Calu3 (cell line): ENCODE data around the gene CDK13. TPM values are rescaled to one million over a fixed set of nuclear protein-coding genes. Genes with fewer than 3 reads are reported as not detected.
A peak's percentile ranks its signal among the peaks of the same experiment; 100 is the strongest.

Source experiments
- BruUV-seq: library from RNA; stranded (reverse); fragments of 400-500 nt; replicated peaks from 2 replicates; lab custom pipeline; 2021; lab: Mats Ljungman, UMichigan
- CTCF ChIA-PET: fragments of 300-600 bp; sonication (Branson Sonifier 250); formaldehyde crosslinking; loops from one replicate; lab custom pipeline; 2022; ENCODE audit warnings: antibody characterized with exemption; lab: Charles Lee
- DNase-seq: peaks from one replicate; pipeline ENCODE4 v3.0.0; 2022
- H3K27ac Mint-ChIP-seq: one replicate; pipeline ENCODE4 v1.8.0; 2022; ENCODE audit warnings: mixed read lengths; ENCODE audit not compliant: unreplicated experiment
- H3K27me3 Mint-ChIP-seq: one replicate; pipeline ENCODE4 v1.8.0; 2022; ENCODE audit warnings: mixed read lengths; ENCODE audit not compliant: unreplicated experiment
- H3K36me3 Mint-ChIP-seq: one replicate; pipeline ENCODE4 v1.8.0; 2022; ENCODE audit warnings: mild to moderate bottlenecking, moderate library complexity, mixed read lengths; ENCODE audit not compliant: insufficient read depth, unreplicated experiment
- H3K4me1 Mint-ChIP-seq: one replicate; pipeline ENCODE4 v1.8.0; 2022; ENCODE audit warnings: mild to moderate bottlenecking, low read depth, mixed read lengths; ENCODE audit not compliant: unreplicated experiment
- H3K4me3 Mint-ChIP-seq: one replicate; pipeline ENCODE4 v1.8.0; 2022; ENCODE audit warnings: mild to moderate bottlenecking, low read depth, moderate library complexity, mixed read lengths; ENCODE audit not compliant: unreplicated experiment
- H3K9me3 Mint-ChIP-seq: one replicate; pipeline ENCODE4 v1.8.0; 2022; ENCODE audit warnings: low read depth, mixed read lengths; ENCODE audit not compliant: unreplicated experiment
- intact Hi-C: fragments of 100-400 bp; cut with micrococcal nuclease; formaldehyde crosslinking; loops from one replicate; pipeline ENCODE4 v1.10.0; 2022; ENCODE audit not compliant: unreplicated experiment
- total RNA-seq: library from RNA; stranded (reverse); gene quantifications from 2 replicates; pipeline ENCODE4 v1.2.3, GENCODE V29; 2022
- TF ChIP-seq, protein P1 (sequence below): fragments of 200-600 bp; IDR thresholded peaks from one replicate; pipeline ENCODE4 v1.8.0; 2022; ENCODE audit warnings: antibody characterized with exemption; ENCODE audit not compliant: unreplicated experiment

The CDK13 gene
- total RNA-seq, 1 experiment from 2014 or later, result 86.7 TPM

DNA sequence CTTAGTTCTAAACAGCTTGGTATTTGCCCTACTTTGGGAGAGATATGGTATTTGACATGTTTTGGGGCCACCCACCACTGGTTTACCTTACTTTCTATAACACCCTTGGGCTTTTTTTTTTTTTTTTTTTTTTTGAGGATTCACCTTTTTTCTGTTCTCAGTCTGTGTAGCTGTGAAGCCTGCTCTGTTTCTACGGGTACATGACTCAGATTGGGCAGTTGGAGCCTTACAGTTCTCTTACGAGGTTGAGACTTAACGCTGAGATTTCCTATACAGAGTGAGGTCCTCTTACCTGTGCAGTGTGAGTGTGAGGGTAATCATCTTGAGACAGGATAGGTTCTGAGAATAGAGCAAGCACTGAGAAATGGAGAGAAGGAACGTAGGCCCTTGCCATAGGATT lies 77.5 kb downstream of the CDK13 start:
- CTCF ChIA-PET, result interaction anchor here (0.7 kb wide), 2 partner anchors 20 to 1240 kb away, joined by 3 to 4 read pairs; no protein-coding TSS in a partner anchor
- Mint-ChIP-seq H3K4me3 (no peak overlapping the region), H3K9me3 (no peaks in the 10 kb centered on the region), H3K36me3 (peaks cover 29% of the 10 kb centered on the region), H3K4me1 (peaks cover 10% of the 10 kb centered on the region), H3K27ac (no peak overlapping the region), H3K27me3 (no peaks in the 10 kb centered on the region)
- intact Hi-C loops, result no loop called here
- no TSS peak for BruUV-seq
- TF ChIP-seq, protein P1, sequence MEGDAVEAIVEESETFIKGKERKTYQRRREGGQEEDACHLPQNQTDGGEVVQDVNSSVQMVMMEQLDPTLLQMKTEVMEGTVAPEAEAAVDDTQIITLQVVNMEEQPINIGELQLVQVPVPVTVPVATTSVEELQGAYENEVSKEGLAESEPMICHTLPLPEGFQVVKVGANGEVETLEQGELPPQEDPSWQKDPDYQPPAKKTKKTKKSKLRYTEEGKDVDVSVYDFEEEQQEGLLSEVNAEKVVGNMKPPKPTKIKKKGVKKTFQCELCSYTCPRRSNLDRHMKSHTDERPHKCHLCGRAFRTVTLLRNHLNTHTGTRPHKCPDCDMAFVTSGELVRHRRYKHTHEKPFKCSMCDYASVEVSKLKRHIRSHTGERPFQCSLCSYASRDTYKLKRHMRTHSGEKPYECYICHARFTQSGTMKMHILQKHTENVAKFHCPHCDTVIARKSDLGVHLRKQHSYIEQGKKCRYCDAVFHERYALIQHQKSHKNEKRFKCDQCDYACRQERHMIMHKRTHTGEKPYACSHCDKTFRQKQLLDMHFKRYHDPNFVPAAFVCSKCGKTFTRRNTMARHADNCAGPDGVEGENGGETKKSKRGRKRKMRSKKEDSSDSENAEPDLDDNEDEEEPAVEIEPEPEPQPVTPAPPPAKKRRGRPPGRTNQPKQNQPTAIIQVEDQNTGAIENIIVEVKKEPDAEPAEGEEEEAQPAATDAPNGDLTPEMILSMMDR, result no peak
- DNase-seq, result no peak

DNA sequence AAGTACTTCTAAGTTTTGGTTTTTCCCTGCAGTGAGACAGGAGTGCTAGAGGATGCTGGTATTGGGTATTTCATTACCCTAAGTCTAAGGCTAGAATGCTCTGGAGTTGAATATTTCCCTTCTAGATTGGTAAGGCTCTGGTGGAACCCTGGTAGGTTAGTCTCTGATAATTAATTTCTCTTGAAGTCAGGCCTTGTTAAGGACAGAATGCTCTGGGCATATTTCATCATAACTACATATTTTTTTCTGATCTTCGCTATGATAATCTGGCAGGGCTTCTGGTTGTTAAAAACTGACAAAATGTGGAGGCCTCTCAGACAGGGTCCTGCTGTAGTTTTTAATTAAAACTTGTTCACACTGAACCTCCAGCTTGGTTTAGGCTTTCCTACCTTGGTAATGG lies 83.8 kb downstream of the CDK13 start:
- TF ChIP-seq, protein P1, result no peak
- CTCF ChIA-PET, result interaction anchor here (0.6 kb wide), 1 partner anchor 150 kb away, joined by 6 read pairs; no protein-coding TSS in a partner anchor
- peak overlapping the region; percentile 2 for H3K27ac Mint-ChIP-seq
- BruUV-seq, result no TSS peak
- H3K9me3 Mint-ChIP-seq, result peaks cover 4% of the 10 kb centered on the region
- peaks cover 11% of the 10 kb centered on the region for H3K36me3 Mint-ChIP-seq
- intact Hi-C loops, result no loop called here
- no peak for DNase-seq
- H3K27me3 Mint-ChIP-seq, result no peaks in the 10 kb centered on the region
- H3K4me1 Mint-ChIP-seq, result peaks cover 7% of the 10 kb centered on the region
- H3K4me3 Mint-ChIP-seq, result no peak overlapping the region

DNA sequence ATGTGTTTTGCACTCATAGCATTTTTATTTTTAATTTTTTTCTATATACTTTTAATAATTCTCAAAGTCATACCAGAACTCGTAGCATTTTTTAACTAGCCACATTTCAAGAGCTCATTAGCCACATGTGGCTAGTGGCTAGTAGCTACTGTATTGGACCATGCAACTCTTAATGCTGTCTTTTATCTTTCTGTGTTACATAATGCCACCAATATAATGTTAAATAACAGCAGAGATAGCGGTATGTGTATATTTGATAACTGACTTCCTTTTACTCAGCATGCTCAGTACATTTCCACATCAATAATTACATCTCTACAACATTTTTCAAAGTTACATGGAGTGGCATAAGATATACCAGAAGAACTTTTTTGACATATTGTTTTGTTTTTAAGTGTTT lies 91.4 kb downstream of the CDK13 start:
- Mint-ChIP-seq H3K4me1 (no peaks in the 10 kb centered on the region), H3K4me3 (no peak overlapping the region), H3K27ac (no peak overlapping the region), H3K27me3 (no peaks in the 10 kb centered on the region), H3K36me3 (peaks cover 25% of the 10 kb centered on the region), H3K9me3 (peaks cover 4% of the 10 kb centered on the region)
- no TSS peak for BruUV-seq
- intact Hi-C loops, result no loop called here
- TF ChIP-seq, protein P1, result no peak
- CTCF ChIA-PET, result no interaction called here
- DNase-seq, result no peak

DNA sequence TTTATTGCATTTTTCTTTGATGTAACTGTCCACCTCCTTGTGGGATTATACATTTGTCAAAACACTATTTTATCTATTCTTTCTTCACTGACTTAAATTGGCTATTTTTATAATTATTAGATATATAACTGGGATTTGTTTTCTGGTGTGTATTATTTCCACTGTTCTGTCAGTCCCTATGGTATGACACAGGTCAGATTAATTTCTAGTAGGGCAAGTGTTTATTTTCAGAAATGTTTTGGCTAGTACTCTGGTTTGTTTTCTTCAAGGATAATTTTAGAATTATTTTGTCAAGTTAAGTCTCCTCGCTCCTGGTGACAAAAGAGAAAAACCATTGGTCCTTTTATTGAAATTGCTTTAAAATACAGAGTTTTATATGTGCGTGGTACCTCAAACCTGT lies 93.1 kb downstream of the CDK13 start:
- DNase-seq, result no peak
- H3K36me3 Mint-ChIP-seq, result peaks cover 20% of the 10 kb centered on the region
- no peaks in the 10 kb centered on the region for H3K9me3 Mint-ChIP-seq
- no peak overlapping the region for H3K27ac Mint-ChIP-seq
- H3K4me3 Mint-ChIP-seq, result no peak overlapping the region
- no TSS peak for BruUV-seq
- no peaks in the 10 kb centered on the region for H3K27me3 Mint-ChIP-seq
- TF ChIP-seq, protein P1, result no peak
- CTCF ChIA-PET, result no interaction called here
- no peaks in the 10 kb centered on the region for H3K4me1 Mint-ChIP-seq
- intact Hi-C loops, result no loop called here
